Measurements from ENCODE around the gene ITFG2. TPM values are rescaled to one million over a fixed set of nuclear protein-coding genes. Genes with fewer than 3 reads are reported as not detected.

Gene ITFG2
- total and polyA plus RNA-seq, 4 donors = 7.5 to 26.3 (median 11.4) TPM

- Histone ChIP-seq H3K36me3 (ENCODE audit: control insufficient read depth in 4 of 4, insufficient read depth in 3 of 4, low read depth in 1 of 4, low read length in 3 of 4) (peaks cover 0 to 17% (median 11%) of the 10 kb centered on the region in 4 donors), H3K4me1 (ENCODE audit: control insufficient read depth in 4 of 4, insufficient read depth in 4 of 4, low read length in 3 of 4) (no peaks in the 10 kb centered on the region), H3K9me3 (ENCODE audit: control insufficient read depth in 4 of 4, low read length in 3 of 4) (no peaks in the 10 kb centered on the region), H3K27me3 (ENCODE audit: control insufficient read depth in 4 of 4, insufficient read depth in 4 of 4, low read length in 3 of 4) (no peaks in the 10 kb centered on the region), H3K9ac (ENCODE audit: low read depth in 1 of 2, low read length in 2 of 2) (no peak overlapping the region), H3K27ac (ENCODE audit: low read depth in 1 of 2, low read length in 2 of 2) (no peak overlapping the region), H3K4me3 (ENCODE audit: low read depth in 1 of 3, low read length in 3 of 3) (no peak overlapping the region)
- no peak for DNase-seq (ENCODE audit: low spot score)
- WGBS = 78% methylated on average over 5 of the region's 5 CpGs
- TF ChIP-seq RXRA (IDR thresholded peaks at IDR 0.05) (no peak), TAF1 (conservative IDR thresholded peaks at IDR 0.05) (no peak), EGR1 (IDR thresholded peaks at IDR 0.05; ENCODE audit: low read depth in 2 of 2) (no peak), SP1 (IDR thresholded peaks at IDR 0.05) (no peak), RAD21 (IDR thresholded peaks at IDR 0.05) (no peak), YY1 (IDR thresholded peaks at IDR 0.05) (no peak), FOXA1 (IDR thresholded peaks at IDR 0.05) (no peak), FOXA2 (IDR thresholded peaks at IDR 0.05) (no peak), ZBTB33 (IDR thresholded peaks at IDR 0.05) (no peak), NR2F2 (IDR thresholded peaks at IDR 0.05) (no peak), MAX (IDR thresholded peaks at IDR 0.05) (no peak), REST (IDR thresholded peaks at IDR 0.05) (no peak), CTCF (IDR thresholded peaks at IDR 0.05; ENCODE audit: low read depth, low read length, missing input control) (no peak), ATF3 (IDR thresholded peaks at IDR 0.05) (no peak)
These were observed 20.9 kb downstream of the ITFG2 start for GRCh38 chr12:2833327-2833726.

- no peaks in the 10 kb centered on the region for H3K4me1 ChIP-seq (ENCODE audit: control insufficient read depth in 4 of 4, insufficient read depth in 4 of 4, low read length in 3 of 4)
- WGBS = 88% methylated on average over 9 of the region's 9 CpGs
- TF ChIP-seq MAX (IDR thresholded peaks at IDR 0.05) = no peak
- TF ChIP-seq JUND (IDR thresholded peaks at IDR 0.05) = no peak
- TF ChIP-seq RAD21 (IDR thresholded peaks at IDR 0.05) = no peak
- no peak for TF ChIP-seq RXRA (IDR thresholded peaks at IDR 0.05)
- no peak for TF ChIP-seq REST (IDR thresholded peaks at IDR 0.05)
- no peak for TF ChIP-seq NR2F2 (IDR thresholded peaks at IDR 0.05)
- TF ChIP-seq EGR1 (IDR thresholded peaks at IDR 0.05; ENCODE audit: low read depth in 2 of 2) = no peak
- TF ChIP-seq HNF4G (IDR thresholded peaks at IDR 0.05) = no peak
- no peak for TF ChIP-seq FOXA1 (IDR thresholded peaks at IDR 0.05)
- no peak for TF ChIP-seq ATF3 (IDR thresholded peaks at IDR 0.05)
- TF ChIP-seq CTCF (IDR thresholded peaks at IDR 0.05; ENCODE audit: low read depth, low read length, missing input control) = no peak
- TF ChIP-seq TAF1 (conservative IDR thresholded peaks at IDR 0.05) = no peak
- TF ChIP-seq HNF4A (conservative IDR thresholded peaks at IDR 0.05) = no peak
- TF ChIP-seq SP1 (IDR thresholded peaks at IDR 0.05) = no peak
These were observed 21.3 kb downstream of the ITFG2 start for GRCh38 chr12:2833810-2834209.

More at GRCh38 chr12:2833810-2834209, 21.3 kb downstream of the ITFG2 start:
- Histone ChIP-seq H3K9ac (ENCODE audit: low read depth in 1 of 2, low read length in 2 of 2) (no peak overlapping the region), H3K36me3 (ENCODE audit: control insufficient read depth in 4 of 4, insufficient read depth in 3 of 4, low read depth in 1 of 4, low read length in 3 of 4) (peaks cover 0 to 17% (median 12%) of the 10 kb centered on the region in 4 donors), H3K4me3 (ENCODE audit: low read depth in 1 of 3, low read length in 3 of 3) (no peak overlapping the region), H3K27me3 (ENCODE audit: control insufficient read depth in 4 of 4, insufficient read depth in 4 of 4, low read length in 3 of 4) (no peaks in the 10 kb centered on the region), H3K9me3 (ENCODE audit: control insufficient read depth in 4 of 4, low read length in 3 of 4) (no peaks in the 10 kb centered on the region), H3K27ac (ENCODE audit: low read depth in 1 of 2, low read length in 2 of 2) (no peak overlapping the region)
- no peak for DNase-seq (ENCODE audit: low spot score)
